Kasumi-1 (cell line): ENCODE data around the gene CHD2.
"Not testable (repeated sequence)": the region's sequence is repeated elsewhere in the genome, so short reads cannot be mapped to it uniquely, and the experiment has no call there.

ENCODE experiments used
- DNase-seq, 2 experiments: peaks; one replicate each; lab custom pipeline; 2025; lab: John Stamatoyannopoulos, UW

Gene CHD2

GRCh38 chr15:93035953-93036810, 136.1 kb downstream of the CHD2 start:
- DNase-seq, result peak; percentile 62 to 73

DNA sequence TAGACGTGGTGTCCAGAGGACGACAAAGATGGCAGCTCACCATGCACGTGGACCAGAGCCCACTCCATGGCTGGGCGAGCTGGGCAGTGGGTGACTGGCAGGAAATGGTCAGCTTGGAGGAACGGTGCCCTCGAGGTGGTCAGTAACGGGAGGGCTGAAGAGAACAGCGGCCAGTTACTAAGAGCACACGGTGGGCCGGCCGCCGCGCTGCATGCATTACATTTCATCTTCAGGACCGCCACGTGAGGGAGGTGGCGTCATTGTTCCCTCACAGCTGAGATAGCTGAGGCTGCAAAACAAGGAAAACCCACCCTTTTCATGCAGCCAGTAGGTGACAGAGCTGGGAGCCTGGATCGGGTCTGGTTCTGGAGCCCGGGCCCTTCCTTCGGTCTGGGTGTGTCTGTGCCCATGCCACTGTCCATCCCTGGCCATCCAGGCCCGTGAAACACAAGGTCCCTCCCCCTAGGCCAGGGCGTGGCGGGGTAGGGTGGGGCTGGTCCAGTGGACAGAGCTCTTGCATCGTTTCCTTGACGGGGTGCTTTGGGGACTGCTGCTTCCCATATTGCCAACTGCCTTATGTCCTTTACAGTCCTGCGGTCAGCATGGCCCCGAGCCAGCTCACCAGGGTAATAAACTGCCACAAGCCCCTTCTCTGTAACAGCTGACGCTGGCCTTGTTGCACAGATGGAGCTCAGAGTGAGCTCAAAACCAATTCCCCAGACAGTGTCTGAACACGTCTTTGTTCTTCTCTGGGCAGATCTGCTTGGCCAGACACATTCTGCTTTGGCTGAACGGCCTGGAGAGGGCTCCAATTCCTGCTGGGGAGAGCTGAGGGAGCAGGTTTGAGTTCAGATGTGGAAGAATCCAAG, 137.1 kb downstream of the CHD2 start:
- no peak for DNase-seq

GRCh38 chr15:93037820-93038705, 137.9 kb downstream of the CHD2 start:
- DNase-seq, result no peak

- not testable (repeated sequence) for DNase-seq
Observed at GRCh38 chr15:93039562-93040287, 139.6 kb downstream of the CHD2 start.

DNA sequence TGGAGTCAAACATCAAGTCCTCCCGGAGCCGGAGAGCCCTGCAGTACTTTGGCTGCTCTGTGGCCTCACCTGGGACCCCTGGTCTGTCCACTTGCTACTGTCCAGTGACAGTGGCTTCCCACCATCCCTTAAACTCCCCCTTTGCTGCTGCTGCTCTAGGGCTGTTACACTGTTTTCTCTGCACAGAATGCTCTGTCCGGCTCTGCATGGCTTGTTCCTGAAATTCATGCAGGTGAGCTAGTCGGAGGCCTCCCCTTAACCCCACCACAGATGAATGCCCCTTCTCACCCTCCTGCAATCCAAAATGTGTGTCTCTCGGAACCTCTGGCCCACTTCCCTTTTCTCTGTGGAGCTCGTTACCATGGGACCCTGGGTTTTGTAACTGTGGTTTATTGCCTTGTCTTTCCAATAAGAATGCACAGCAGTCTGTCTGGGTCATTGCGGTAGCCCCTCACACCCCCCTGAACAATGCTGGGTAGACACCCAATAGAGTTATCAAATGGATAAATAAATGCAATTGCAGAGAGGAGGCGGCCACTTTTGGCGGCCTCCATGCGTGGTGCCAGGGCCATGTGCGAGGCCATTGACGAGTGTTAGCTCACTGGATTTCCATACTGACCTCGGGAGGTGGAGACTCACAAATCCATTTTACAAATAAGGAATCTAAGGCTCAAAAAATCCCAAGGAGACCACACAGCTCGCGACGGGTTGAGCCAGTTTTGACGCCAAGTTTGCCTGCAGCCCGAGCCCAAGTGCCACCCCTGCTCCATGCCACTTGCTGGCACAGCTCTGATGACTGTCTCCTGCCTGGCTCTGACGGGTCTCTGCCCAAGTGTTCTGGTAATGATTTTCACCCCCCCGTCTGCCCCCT, 140.4 kb downstream of the CHD2 start:
- peak in 1 of 2 experiments; percentile 5 for DNase-seq

- DNase-seq, result no peak
Observed at GRCh38 chr15:93041159-93041547, 141.0 kb downstream of the CHD2 start.

GRCh38 chr15:93042211-93042610, 142.1 kb downstream of the CHD2 start:
- DNase-seq, result no peak

DNA sequence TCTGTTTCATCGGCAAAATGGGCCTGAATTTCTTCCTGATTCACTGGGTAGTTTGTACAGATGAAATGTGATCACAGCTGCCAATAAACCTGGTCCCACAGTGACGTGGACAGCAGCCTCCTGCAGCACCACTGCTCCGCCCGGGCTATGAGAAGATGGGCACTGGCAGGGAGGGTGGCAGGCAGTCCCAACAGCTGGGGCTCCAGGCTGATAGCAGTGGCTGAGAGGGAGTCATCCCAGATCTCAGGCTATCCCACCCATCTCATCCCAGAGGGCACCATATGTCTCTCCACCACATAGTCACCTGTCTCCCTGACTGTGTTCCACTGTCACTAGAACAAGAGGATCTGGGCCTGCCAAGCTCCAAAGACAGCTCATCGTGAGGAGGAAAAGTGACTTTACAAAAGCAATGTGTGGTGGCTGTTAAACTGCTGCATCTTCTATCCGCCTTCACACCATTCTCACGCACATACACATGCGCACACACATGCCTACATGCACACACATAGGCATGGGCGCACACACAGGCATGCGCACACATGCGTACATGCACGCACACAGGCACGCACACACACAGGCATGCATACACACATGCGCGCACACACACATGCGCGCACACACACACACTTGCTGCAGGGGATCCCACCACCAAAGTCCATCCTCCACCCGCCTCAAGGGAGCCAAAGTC, 142.7 kb downstream of the CHD2 start:
- no peak for DNase-seq

GRCh38 chr15:93043621-93044300, 143.6 kb downstream of the CHD2 start:
- DNase-seq, result no peak

- no peak for DNase-seq
Observed at GRCh38 chr15:93044301-93045190, 144.4 kb downstream of the CHD2 start.

GRCh38 chr15:93045191-93045785, 145.2 kb downstream of the CHD2 start:
- DNase-seq, result no peak

GRCh38 chr15:93046120-93046519, 146.0 kb downstream of the CHD2 start:
- DNase-seq, result no peak

GRCh38 chr15:93046721-93047120, 146.6 kb downstream of the CHD2 start:
- DNase-seq, result no peak

- no peak for DNase-seq
Observed at GRCh38 chr15:93047621-93048425, 147.7 kb downstream of the CHD2 start.

DNA sequence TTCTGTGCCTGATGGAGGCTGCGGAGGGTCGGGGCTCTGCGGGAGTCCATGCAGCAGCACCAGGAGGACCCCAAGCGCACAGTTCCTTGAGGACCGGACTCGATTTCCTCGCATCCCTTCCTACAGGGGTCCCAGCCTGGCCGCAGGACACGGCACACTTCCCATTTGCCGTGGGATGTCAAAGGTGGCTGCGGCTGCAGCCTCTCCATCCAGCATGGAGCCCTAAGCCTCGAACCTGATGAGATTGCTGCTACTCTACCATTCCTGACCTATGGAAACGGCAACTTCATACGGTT, 148.2 kb downstream of the CHD2 start:
- no peak for DNase-seq

GRCh38 chr15:93048759-93049161, 148.6 kb downstream of the CHD2 start:
- DNase-seq, result peak in 1 of 2 experiments; percentile 7

DNA sequence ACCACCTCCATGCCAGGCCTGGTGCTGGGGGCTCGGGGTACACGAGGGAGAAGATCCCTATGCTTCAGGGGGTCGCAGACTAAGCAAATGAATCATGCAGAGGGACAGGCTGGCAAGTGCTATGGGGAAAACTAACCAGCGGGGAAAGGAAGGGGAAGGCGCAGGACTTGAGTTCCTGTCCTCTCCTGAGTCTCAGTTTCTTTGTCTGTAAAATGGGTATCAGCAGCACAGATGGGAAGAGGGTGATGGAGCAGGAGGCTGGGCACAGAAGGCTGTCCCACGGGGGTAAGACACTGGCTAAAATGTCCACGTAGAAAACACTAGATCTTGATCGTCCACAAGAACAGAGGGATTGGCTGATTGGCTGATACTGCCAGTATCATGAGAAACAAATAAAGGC, 149.1 kb downstream of the CHD2 start:
- no peak for DNase-seq
